Esophagus squamous epithelium (tissue), 4 donors: ENCODE results near the gene KCNC3.

Source experiments
- POLR2A ChIP-seq, 4 donors: fragments of 450-650 bp; IDR thresholded peaks; one replicate each; pipeline ENCODE4 v1.6.1; 2017; ENCODE audit warnings: antibody characterized with exemption in 4 of 4, mild to moderate bottlenecking in 4 of 4, moderate library complexity in 3 of 4
- TF ChIP-seq, protein P1 (sequence below), 6 experiments: fragments of 450-650 bp in 4 of 6; fragments of 200-600 bp in 2 of 6; sonication (generic) in 2 of 6; IDR thresholded peaks; one replicate each; pipeline ENCODE4 v1.5.1; 2016 to 2019; ENCODE audit warnings: antibody characterized with exemption in 6 of 6, mild to moderate bottlenecking in 4 of 6, moderate library complexity in 4 of 6

DNA sequence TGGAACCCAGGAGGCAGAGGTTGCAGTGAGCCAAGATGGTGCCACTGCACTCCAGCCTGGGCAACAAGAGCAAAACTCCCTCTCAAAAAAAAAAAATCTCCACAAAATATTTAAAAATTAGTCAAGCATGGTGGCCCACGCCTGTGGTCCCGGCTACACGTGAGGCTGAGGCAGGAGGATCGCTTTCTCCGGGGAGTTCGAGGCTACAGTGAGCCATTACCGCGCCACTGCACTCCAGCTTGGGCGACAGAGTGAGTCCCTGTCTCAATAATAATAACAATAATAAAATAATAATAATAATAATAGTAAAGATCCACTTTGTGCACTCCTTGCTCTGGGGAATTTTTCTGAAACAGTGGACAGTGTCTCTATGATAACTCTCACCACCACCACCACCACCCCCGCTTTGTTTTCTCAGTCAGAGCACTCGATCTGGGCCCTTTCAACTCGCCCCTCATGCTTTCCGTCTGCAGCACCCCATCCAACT lies 27.6 kb upstream of the KCNC3 start:
- TF ChIP-seq, protein P1, sequence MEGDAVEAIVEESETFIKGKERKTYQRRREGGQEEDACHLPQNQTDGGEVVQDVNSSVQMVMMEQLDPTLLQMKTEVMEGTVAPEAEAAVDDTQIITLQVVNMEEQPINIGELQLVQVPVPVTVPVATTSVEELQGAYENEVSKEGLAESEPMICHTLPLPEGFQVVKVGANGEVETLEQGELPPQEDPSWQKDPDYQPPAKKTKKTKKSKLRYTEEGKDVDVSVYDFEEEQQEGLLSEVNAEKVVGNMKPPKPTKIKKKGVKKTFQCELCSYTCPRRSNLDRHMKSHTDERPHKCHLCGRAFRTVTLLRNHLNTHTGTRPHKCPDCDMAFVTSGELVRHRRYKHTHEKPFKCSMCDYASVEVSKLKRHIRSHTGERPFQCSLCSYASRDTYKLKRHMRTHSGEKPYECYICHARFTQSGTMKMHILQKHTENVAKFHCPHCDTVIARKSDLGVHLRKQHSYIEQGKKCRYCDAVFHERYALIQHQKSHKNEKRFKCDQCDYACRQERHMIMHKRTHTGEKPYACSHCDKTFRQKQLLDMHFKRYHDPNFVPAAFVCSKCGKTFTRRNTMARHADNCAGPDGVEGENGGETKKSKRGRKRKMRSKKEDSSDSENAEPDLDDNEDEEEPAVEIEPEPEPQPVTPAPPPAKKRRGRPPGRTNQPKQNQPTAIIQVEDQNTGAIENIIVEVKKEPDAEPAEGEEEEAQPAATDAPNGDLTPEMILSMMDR (IDR thresholded peaks at IDR 0.05), result no peak
- no peak for TF ChIP-seq POLR2A (IDR thresholded peaks at IDR 0.05)
